Measurements from ENCODE around the gene CNBD2. TPM values are rescaled to one million over a fixed set of nuclear protein-coding genes. Genes with fewer than 3 reads are reported as not detected.

The CNBD2 gene
- total RNA-seq, 1 experiment from 2014 or later = 3.8 TPM

DNA sequence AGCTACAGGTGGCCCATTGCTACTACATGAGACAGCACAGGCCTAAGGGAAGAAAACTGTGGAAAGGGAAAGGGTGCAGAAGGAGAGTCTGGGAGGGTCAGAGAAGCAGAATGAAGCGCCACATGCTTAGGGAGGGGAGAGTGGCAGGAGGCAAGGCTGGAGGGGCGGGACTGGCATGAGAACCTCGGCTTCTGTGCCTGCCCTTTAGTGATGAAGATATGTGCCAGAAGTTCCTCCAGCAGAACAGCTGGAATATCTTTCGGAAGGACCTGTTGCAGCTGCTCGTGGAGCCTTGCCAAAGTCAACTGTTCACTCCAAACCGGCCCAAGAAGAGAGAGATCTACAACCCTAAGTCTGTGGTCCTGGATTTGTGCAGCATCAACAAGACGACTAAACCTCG is 61.8 kb downstream of the CNBD2 start (continued):
- TF ChIP-seq, protein P1, sequence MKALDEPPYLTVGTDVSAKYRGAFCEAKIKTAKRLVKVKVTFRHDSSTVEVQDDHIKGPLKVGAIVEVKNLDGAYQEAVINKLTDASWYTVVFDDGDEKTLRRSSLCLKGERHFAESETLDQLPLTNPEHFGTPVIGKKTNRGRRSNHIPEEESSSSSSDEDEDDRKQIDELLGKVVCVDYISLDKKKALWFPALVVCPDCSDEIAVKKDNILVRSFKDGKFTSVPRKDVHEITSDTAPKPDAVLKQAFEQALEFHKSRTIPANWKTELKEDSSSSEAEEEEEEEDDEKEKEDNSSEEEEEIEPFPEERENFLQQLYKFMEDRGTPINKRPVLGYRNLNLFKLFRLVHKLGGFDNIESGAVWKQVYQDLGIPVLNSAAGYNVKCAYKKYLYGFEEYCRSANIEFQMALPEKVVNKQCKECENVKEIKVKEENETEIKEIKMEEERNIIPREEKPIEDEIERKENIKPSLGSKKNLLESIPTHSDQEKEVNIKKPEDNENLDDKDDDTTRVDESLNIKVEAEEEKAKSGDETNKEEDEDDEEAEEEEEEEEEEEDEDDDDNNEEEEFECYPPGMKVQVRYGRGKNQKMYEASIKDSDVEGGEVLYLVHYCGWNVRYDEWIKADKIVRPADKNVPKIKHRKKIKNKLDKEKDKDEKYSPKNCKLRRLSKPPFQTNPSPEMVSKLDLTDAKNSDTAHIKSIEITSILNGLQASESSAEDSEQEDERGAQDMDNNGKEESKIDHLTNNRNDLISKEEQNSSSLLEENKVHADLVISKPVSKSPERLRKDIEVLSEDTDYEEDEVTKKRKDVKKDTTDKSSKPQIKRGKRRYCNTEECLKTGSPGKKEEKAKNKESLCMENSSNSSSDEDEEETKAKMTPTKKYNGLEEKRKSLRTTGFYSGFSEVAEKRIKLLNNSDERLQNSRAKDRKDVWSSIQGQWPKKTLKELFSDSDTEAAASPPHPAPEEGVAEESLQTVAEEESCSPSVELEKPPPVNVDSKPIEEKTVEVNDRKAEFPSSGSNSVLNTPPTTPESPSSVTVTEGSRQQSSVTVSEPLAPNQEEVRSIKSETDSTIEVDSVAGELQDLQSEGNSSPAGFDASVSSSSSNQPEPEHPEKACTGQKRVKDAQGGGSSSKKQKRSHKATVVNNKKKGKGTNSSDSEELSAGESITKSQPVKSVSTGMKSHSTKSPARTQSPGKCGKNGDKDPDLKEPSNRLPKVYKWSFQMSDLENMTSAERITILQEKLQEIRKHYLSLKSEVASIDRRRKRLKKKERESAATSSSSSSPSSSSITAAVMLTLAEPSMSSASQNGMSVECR (CRISPR knock-in tag; IDR thresholded peaks at IDR 0.05; ENCODE audit: borderline replicate concordance) = no peak

DNA sequence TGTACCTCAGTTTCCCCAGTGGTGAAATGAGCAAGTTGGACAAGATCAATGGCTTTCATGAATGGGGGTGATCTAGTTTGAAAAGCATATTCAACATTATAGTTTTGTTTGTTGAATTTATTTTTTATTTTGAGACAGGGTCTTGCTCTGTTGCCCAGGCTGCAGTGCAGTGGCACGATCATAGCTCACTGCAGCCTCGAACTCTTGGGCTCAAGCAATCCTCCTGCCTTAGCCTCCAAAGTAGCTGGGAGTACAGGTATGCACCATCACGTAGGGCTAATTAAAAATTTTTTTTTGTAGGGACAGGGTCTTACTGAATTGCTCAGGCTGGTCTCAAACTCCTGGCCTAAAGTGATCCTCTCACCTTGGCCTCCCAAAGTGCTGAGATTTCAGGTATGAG is 63.4 kb downstream of the CNBD2 start:
- Mint-ChIP-seq H3K27me3 (ENCODE audit: low read depth) (no peaks in the 10 kb centered on the region), H3K4me3 (no peak overlapping the region), H3K9me3 (no peaks in the 10 kb centered on the region), H3K36me3 (no peaks in the 10 kb centered on the region), H3K4me1 (no peaks in the 10 kb centered on the region), H3K27ac (no peak overlapping the region)
- ATAC-seq (no peak), DNase-seq (ENCODE audit: low spot score) (no peak)
- POLR2A ChIA-PET = no interaction called here
- TF ChIP-seq, protein P2, sequence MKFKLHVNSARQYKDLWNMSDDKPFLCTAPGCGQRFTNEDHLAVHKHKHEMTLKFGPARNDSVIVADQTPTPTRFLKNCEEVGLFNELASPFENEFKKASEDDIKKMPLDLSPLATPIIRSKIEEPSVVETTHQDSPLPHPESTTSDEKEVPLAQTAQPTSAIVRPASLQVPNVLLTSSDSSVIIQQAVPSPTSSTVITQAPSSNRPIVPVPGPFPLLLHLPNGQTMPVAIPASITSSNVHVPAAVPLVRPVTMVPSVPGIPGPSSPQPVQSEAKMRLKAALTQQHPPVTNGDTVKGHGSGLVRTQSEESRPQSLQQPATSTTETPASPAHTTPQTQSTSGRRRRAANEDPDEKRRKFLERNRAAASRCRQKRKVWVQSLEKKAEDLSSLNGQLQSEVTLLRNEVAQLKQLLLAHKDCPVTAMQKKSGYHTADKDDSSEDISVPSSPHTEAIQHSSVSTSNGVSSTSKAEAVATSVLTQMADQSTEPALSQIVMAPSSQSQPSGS (CRISPR knock-in tag; IDR thresholded peaks at IDR 0.05; ENCODE audit: borderline replicate concordance, low read depth) = no peak
- TF ChIP-seq, protein P3, sequence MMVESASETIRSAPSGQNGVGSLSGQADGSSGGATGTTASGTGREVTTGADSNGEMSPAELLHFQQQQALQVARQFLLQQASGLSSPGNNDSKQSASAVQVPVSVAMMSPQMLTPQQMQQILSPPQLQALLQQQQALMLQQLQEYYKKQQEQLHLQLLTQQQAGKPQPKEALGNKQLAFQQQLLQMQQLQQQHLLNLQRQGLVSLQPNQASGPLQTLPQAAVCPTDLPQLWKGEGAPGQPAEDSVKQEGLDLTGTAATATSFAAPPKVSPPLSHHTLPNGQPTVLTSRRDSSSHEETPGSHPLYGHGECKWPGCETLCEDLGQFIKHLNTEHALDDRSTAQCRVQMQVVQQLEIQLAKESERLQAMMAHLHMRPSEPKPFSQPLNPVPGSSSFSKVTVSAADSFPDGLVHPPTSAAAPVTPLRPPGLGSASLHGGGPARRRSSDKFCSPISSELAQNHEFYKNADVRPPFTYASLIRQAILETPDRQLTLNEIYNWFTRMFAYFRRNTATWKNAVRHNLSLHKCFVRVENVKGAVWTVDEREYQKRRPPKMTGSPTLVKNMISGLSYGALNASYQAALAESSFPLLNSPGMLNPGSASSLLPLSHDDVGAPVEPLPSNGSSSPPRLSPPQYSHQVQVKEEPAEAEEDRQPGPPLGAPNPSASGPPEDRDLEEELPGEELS (CRISPR knock-in tag; IDR thresholded peaks at IDR 0.05) = no peak
- TF ChIP-seq, protein P4, sequence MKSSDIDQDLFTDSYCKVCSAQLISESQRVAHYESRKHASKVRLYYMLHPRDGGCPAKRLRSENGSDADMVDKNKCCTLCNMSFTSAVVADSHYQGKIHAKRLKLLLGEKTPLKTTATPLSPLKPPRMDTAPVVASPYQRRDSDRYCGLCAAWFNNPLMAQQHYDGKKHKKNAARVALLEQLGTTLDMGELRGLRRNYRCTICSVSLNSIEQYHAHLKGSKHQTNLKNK (CRISPR knock-in tag; IDR thresholded peaks at IDR 0.05) = no peak
- TF ChIP-seq ZNF138 (CRISPR knock-in tag; conservative IDR thresholded peaks at IDR 0.05) (no peak), ZNF232 (CRISPR knock-in tag; IDR thresholded peaks at IDR 0.05) (no peak), KAT7 (CRISPR knock-in tag; IDR thresholded peaks at IDR 0.05; ENCODE audit: borderline replicate concordance) (no peak), NFATC4 (CRISPR knock-in tag; IDR thresholded peaks at IDR 0.05) (no peak), TCF7 (CRISPR knock-in tag; IDR thresholded peaks at IDR 0.05; ENCODE audit: low read depth) (no peak)
- TF ChIP-seq, protein P5, sequence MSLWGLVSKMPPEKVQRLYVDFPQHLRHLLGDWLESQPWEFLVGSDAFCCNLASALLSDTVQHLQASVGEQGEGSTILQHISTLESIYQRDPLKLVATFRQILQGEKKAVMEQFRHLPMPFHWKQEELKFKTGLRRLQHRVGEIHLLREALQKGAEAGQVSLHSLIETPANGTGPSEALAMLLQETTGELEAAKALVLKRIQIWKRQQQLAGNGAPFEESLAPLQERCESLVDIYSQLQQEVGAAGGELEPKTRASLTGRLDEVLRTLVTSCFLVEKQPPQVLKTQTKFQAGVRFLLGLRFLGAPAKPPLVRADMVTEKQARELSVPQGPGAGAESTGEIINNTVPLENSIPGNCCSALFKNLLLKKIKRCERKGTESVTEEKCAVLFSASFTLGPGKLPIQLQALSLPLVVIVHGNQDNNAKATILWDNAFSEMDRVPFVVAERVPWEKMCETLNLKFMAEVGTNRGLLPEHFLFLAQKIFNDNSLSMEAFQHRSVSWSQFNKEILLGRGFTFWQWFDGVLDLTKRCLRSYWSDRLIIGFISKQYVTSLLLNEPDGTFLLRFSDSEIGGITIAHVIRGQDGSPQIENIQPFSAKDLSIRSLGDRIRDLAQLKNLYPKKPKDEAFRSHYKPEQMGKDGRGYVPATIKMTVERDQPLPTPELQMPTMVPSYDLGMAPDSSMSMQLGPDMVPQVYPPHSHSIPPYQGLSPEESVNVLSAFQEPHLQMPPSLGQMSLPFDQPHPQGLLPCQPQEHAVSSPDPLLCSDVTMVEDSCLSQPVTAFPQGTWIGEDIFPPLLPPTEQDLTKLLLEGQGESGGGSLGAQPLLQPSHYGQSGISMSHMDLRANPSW (CRISPR knock-in tag; conservative IDR thresholded peaks at IDR 0.05; ENCODE audit: low read depth) = no peak
- TF ChIP-seq, protein P6, sequence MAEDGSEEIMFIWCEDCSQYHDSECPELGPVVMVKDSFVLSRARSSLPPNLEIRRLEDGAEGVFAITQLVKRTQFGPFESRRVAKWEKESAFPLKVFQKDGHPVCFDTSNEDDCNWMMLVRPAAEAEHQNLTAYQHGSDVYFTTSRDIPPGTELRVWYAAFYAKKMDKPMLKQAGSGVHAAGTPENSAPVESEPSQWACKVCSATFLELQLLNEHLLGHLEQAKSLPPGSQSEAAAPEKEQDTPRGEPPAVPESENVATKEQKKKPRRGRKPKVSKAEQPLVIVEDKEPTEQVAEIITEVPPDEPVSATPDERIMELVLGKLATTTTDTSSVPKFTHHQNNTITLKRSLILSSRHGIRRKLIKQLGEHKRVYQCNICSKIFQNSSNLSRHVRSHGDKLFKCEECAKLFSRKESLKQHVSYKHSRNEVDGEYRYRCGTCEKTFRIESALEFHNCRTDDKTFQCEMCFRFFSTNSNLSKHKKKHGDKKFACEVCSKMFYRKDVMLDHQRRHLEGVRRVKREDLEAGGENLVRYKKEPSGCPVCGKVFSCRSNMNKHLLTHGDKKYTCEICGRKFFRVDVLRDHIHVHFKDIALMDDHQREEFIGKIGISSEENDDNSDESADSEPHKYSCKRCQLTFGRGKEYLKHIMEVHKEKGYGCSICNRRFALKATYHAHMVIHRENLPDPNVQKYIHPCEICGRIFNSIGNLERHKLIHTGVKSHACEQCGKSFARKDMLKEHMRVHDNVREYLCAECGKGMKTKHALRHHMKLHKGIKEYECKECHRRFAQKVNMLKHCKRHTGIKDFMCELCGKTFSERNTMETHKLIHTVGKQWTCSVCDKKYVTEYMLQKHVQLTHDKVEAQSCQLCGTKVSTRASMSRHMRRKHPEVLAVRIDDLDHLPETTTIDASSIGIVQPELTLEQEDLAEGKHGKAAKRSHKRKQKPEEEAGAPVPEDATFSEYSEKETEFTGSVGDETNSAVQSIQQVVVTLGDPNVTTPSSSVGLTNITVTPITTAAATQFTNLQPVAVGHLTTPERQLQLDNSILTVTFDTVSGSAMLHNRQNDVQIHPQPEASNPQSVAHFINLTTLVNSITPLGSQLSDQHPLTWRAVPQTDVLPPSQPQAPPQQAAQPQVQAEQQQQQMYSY (CRISPR knock-in tag; IDR thresholded peaks at IDR 0.05) = no peak
- TF ChIP-seq, protein P7, sequence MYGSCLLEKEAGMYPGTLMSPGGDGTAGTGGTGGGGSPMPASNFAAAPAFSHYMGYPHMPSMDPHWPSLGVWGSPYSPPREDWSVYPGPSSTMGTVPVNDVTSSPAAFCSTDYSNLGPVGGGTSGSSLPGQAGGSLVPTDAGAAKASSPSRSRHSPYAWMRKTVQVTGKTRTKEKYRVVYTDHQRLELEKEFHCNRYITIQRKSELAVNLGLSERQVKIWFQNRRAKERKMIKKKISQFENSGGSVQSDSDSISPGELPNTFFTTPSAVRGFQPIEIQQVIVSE (CRISPR knock-in tag; IDR thresholded peaks at IDR 0.05; ENCODE audit: borderline replicate concordance) = no peak
- TF ChIP-seq, protein P8, sequence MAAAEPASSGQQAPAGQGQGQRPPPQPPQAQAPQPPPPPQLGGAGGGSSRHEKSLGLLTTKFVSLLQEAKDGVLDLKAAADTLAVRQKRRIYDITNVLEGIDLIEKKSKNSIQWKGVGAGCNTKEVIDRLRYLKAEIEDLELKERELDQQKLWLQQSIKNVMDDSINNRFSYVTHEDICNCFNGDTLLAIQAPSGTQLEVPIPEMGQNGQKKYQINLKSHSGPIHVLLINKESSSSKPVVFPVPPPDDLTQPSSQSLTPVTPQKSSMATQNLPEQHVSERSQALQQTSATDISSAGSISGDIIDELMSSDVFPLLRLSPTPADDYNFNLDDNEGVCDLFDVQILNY (CRISPR knock-in tag; IDR thresholded peaks at IDR 0.05) = no peak
- TF ChIP-seq, protein P9, sequence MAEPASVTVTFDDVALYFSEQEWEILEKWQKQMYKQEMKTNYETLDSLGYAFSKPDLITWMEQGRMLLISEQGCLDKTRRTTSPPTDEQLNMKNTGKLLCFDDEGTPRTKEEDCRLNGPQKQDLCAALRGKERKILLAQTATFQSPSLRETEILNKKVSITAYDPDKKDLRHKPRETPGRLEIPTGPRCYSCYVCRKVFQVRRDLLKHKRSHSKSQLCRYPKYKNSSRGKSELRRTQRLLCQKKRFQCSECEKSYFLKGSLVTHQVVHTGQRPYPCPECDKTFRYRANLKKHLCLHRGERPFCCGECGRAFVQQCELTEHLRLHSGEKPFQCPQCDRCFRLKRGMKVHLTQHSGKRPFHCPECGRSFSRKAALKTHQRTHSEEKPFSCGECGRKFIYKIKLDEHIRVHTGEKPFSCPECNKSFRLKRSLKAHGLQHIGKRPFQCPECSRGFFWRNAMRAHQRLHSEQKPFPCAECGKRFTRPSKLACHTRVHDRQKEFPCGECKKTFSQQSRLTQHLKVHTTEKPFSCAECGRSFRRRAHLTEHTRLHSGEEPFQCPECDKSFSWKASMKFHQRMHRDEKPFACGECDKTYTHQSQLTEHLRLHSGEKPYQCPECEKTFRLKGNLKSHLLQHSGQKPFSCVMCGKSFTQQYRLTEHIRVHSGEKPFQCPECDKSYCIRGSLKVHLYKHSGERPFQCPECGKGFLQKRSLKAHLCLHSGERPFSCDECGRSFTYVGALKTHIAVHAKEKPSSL (CRISPR knock-in tag; conservative IDR thresholded peaks at IDR 0.05) = no peak
- TF ChIP-seq, protein P10, sequence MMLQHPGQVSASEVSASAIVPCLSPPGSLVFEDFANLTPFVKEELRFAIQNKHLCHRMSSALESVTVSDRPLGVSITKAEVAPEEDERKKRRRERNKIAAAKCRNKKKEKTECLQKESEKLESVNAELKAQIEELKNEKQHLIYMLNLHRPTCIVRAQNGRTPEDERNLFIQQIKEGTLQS (CRISPR knock-in tag; conservative IDR thresholded peaks at IDR 0.05) = no peak
- CTCF ChIA-PET = interaction anchor here (1.6 kb wide), 1 partner anchor 171 kb away, joined by 4 read pairs; no protein-coding TSS in a partner anchor

Measured in WTC11 (cell line).